ENCODE measurements around the gene CMTM3.
"Not testable (repeated sequence)": the region's sequence is repeated elsewhere in the genome, so short reads cannot be mapped to it uniquely, and the experiment has no call there.

Gene CMTM3

DNA sequence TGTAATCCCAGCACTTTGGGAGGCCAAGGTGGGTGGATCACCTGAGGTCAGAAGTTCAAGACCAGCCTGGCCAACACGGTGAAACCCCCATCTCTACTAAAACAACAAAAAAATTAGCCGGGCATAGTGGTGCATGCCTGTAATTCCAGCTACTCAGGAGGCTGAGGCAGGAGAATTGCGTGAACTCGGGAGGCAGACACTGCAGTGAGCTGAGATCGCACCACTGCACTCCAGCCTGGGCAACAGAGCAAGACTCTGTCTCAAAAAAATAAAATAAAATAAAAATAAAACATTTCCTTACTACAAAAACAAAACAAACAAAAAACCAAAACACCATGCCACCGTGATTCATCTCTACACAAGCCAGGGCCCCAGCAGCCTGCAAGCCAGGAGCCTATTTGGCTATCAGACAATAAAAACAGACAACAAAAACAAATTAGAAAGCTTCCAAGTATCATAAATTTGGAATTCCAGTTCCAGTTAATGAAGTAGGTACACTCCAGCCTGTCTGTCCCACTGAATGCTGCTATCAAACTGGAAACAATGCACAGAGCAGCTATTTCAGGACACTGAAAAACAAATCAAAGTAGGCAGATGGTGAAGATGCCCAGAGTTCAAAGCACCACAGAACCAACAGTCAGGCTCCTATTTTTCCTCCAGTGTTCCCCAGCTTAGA, 57.3 kb downstream of the CMTM3 start:
- H3K27ac ChIP-seq (ENCODE audit: extremely low read depth, low read depth, low read length); H3K9me3 ChIP-seq (ENCODE audit: control insufficient read depth, insufficient read depth, low read depth, low read length); H3K36me3 ChIP-seq (ENCODE audit: control insufficient read depth in 2 of 2, insufficient read depth in 1 of 2, low read length in 2 of 2); H3K4me3 ChIP-seq (ENCODE audit: low read depth, low read length): not testable (repeated sequence)
- TF ChIP-seq, protein P1, sequence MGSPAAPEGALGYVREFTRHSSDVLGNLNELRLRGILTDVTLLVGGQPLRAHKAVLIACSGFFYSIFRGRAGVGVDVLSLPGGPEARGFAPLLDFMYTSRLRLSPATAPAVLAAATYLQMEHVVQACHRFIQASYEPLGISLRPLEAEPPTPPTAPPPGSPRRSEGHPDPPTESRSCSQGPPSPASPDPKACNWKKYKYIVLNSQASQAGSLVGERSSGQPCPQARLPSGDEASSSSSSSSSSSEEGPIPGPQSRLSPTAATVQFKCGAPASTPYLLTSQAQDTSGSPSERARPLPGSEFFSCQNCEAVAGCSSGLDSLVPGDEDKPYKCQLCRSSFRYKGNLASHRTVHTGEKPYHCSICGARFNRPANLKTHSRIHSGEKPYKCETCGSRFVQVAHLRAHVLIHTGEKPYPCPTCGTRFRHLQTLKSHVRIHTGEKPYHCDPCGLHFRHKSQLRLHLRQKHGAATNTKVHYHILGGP (tag by site-specific recombination; IDR thresholded peaks at IDR 0.05): peak; percentile 73
- TF ChIP-seq ZNF335 (tag by site-specific recombination; conservative IDR thresholded peaks at IDR 0.05) (peak; percentile 53), ZBTB20 (tag by site-specific recombination; IDR thresholded peaks at IDR 0.05) (peak; percentile 15; the same call in 1 of the 2 replicates), ZNF121 (tag by site-specific recombination; IDR thresholded peaks at IDR 0.05) (peak; percentile 89), OSR2 (tag by site-specific recombination; IDR thresholded peaks at IDR 0.05) (peak; percentile 62; the same call in 1 of the 2 replicates)
- TF ChIP-seq, protein P2, sequence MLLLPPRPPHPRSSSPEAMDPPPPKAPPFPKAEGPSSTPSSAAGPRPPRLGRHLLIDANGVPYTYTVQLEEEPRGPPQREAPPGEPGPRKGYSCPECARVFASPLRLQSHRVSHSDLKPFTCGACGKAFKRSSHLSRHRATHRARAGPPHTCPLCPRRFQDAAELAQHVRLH (tag by site-specific recombination; IDR thresholded peaks at IDR 0.05): peak; percentile 18; the same call in 1 of the 2 replicates
- TF ChIP-seq, protein P3, sequence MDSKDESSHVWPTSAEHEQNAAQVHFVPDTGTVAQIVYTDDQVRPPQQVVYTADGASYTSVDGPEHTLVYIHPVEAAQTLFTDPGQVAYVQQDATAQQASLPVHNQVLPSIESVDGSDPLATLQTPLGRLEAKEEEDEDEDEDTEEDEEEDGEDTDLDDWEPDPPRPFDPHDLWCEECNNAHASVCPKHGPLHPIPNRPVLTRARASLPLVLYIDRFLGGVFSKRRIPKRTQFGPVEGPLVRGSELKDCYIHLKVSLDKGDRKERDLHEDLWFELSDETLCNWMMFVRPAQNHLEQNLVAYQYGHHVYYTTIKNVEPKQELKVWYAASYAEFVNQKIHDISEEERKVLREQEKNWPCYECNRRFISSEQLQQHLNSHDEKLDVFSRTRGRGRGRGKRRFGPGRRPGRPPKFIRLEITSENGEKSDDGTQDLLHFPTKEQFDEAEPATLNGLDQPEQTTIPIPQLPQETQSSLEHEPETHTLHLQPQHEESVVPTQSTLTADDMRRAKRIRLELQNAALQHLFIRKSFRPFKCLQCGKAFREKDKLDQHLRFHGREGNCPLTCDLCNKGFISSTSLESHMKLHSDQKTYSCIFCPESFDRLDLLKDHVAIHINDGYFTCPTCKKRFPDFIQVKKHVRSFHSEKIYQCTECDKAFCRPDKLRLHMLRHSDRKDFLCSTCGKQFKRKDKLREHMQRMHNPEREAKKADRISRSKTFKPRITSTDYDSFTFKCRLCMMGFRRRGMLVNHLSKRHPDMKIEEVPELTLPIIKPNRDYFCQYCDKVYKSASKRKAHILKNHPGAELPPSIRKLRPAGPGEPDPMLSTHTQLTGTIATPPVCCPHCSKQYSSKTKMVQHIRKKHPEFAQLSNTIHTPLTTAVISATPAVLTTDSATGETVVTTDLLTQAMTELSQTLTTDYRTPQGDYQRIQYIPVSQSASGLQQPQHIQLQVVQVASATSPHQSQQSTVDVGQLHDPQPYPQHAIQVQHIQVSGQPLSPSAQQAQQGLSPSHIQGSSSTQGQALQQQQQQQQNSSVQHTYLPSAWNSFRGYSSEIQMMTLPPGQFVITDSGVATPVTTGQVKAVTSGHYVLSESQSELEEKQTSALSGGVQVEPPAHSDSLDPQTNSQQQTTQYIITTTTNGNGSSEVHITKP (tag by site-specific recombination; IDR thresholded peaks at IDR 0.05): 0 out of 2 replicates have a peak, but pooled peaks have one; percentile 47
- ChIA-PET CTCF (interaction anchor here (1.0 to 5.9 kb wide), 13 partner anchors 9 to 345 kb away, joined by 3 to 86 read pairs (median 6); partner anchors contain the start of genes CMTM4 and DYNC1LI2), POLR2A (interaction anchor here (1.0 to 1.5 kb wide), 3 partner anchors 25 to 169 kb away, joined by 3 to 9 read pairs (median 3); partner anchors contain the start of gene NAE1)
- peaks cover 18% of the 10 kb centered on the region for H3K4me1 ChIP-seq (ENCODE audit: control insufficient read depth, insufficient read depth, low read length)

DNA sequence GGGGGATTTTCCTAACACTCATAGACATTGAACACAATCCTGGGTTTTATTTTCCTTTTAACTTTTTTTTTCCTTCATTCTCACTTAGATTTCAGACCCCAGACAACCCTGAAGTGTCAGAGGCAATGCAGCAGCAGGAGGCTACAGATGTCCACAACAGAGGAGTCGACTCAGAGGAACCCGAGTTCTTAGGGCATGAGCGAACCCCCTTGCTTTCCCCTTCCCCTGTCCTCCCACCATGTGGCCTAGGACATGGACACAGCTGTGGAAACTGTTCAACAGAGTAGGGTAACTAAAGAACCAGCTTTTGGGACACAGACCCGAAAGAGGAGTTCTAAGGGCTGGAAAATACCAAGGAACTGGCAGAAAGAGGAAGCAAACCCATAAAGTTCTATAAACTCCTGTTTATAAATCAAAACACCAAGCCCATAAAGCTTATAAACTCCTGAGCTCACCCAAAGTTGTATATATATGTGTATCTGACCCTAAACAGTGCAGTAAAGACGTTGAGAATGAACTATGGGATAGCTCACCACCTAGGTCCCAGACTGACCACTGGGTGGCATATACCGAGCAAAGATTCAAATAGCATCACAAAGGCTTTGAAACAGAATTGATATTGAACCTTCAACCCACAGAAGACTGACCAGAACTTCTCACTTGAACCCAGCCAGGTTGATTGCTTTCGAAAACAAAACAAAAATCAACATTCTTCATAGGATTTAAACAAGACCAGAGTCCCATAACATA, 58.1 kb downstream of the CMTM3 start:
- ChIA-PET POLR2A (interaction anchor here (1.0 to 1.3 kb wide), 2 partner anchors 25 to 168 kb away, joined by 3 read pairs; partner anchors contain the start of gene NAE1), CTCF (interaction anchor here (0.6 to 5.9 kb wide), 15 partner anchors 11 to 205 kb away, joined by 3 to 86 read pairs (median 5); partner anchors contain the start of genes CMTM4 and DYNC1LI2)
- no peaks in the 10 kb centered on the region; a peak in 1 of 3 replicates for H3K36me3 ChIP-seq (ENCODE audit: control insufficient read depth in 2 of 2, insufficient read depth in 1 of 2, low read length in 2 of 2)
- no peak overlapping the region for H3K4me3 ChIP-seq (ENCODE audit: low read depth, low read length)
- TF ChIP-seq ZNF426 (tag by site-specific recombination; IDR thresholded peaks at IDR 0.05): no peak
- TF ChIP-seq MYNN (tag by site-specific recombination; IDR thresholded peaks at IDR 0.05; ENCODE audit: borderline replicate concordance): no peak
- no peak for TF ChIP-seq ZNF223 (tag by site-specific recombination; IDR thresholded peaks at IDR 0.05)
- peak; percentile 36; the same call in 1 of the 2 replicates for TF ChIP-seq ZNF654 (tag by site-specific recombination; IDR thresholded peaks at IDR 0.05; ENCODE audit: low read depth)
- TF ChIP-seq ZNF341 (tag by site-specific recombination; IDR thresholded peaks at IDR 0.05; ENCODE audit: low read depth): no peak
- no peak for TF ChIP-seq ZNF777 (tag by site-specific recombination; IDR thresholded peaks at IDR 0.05; ENCODE audit: borderline replicate concordance)
- no peak for TF ChIP-seq GLI4 (tag by site-specific recombination; IDR thresholded peaks at IDR 0.05)
- TF ChIP-seq ZNF658 (tag by site-specific recombination; IDR thresholded peaks at IDR 0.05): no peak
- no peak for TF ChIP-seq ZNF670 (tag by site-specific recombination; IDR thresholded peaks at IDR 0.05; ENCODE audit: low read depth)
- no peak for TF ChIP-seq EGR2 (tag by site-specific recombination; IDR thresholded peaks at IDR 0.05; ENCODE audit: low read depth)
- TF ChIP-seq ZNF792 (tag by site-specific recombination; IDR thresholded peaks at IDR 0.05): no peak
- TF ChIP-seq, protein P3 (tag by site-specific recombination; IDR thresholded peaks at IDR 0.05): peak; percentile 63
- no peaks in the 10 kb centered on the region for H3K9me3 ChIP-seq (ENCODE audit: control insufficient read depth, insufficient read depth, low read depth, low read length)
- no peak overlapping the region for H3K27ac ChIP-seq (ENCODE audit: extremely low read depth, low read depth, low read length)
- peaks cover 18% of the 10 kb centered on the region for H3K4me1 ChIP-seq (ENCODE audit: control insufficient read depth, insufficient read depth, low read length)

All from HEK293 (cell line).